K562 (cell line): Measurements from ENCODE around the gene KIF12. TPM values are rescaled to one million over a fixed set of nuclear protein-coding genes. Genes with fewer than 3 reads are reported as not detected.

Source experiments
- ATAC-seq: fragments of 200-7000 bp; cut with Tn5 transposase; 3 replicates; pipeline ENCODE4 v1.9.1; 2020; ENCODE audit warnings: moderate library complexity
- BruUV-seq: library from RNA; stranded (reverse); fragments of 400-500 nt; replicated peaks from 2 replicates; lab custom pipeline; 2021; lab: Mats Ljungman, UMichigan
- CTCF ChIA-PET: fragments of 300-600 bp; formaldehyde crosslinking; extraction: SDS; loops from one replicate; lab custom pipeline; 2021; ENCODE audit warnings: low intra/inter-chr PET ratio; lab: Yijun Ruan, JAX
- POLR2A ChIA-PET: fragments of 300-600, 350-650 bp; sonication (Branson Sonifier 250); formaldehyde crosslinking; extraction: SDS; loops from one replicate; lab custom pipeline; 2021; ENCODE audit warnings: antibody characterized with exemption, inconsistent platforms; lab: Yijun Ruan, JAX
- DNase-seq, 4 experiments: peaks; one replicate each; pipeline versions ENCODE4 v3.0.0 to v3.0.0-alpha.2; 2011 to 2018; ENCODE audit warnings: low spot score in 3 of 4, mixed read lengths in 3 of 4; ENCODE audit errors: extremely low read depth in 1 of 4
- FAIRE-seq: peaks from 2 replicates; lab custom pipeline; 2011; peaks lifted over from hg19 to GRCh38; lab: Jason Lieb, UNC
- H2AFZ ChIP-seq: 2 replicates; pipeline ENCODE4 v1.6.0; 2011; ENCODE audit warnings: low read depth, low read length, control low read depth, inconsistent platforms
- H3K27ac ChIP-seq: fragments of 200-600 bp; 3 replicates; pipeline ENCODE4 v1.8.0; 2011; ENCODE audit warnings: low read depth, mild to moderate bottlenecking, control low read depth, inconsistent platforms, low read length, moderate library complexity, mixed read lengths; ENCODE audit errors: extremely low read depth
- H3K27me3 ChIP-seq, 2 experiments: fragments of 300-600 bp in 1 of 2; 2 replicates in 1 of 2; 3 replicates in 1 of 2; pipeline versions ENCODE4 v1.6.0 to v1.8.0; 2011; ENCODE audit warnings: inconsistent platforms in 2 of 2, low read length in 2 of 2, mild to moderate bottlenecking in 1 of 2, mixed read lengths in 1 of 2, moderate library complexity in 1 of 2; ENCODE audit not compliant: control insufficient read depth in 2 of 2, insufficient read depth in 2 of 2
- H3K36me3 ChIP-seq: fragments of 300-600 bp; 3 replicates; pipeline ENCODE4 v1.8.0; 2011; ENCODE audit warnings: mild to moderate bottlenecking, low read length, inconsistent platforms; ENCODE audit not compliant: control insufficient read depth, insufficient read depth
- H3K4me1 ChIP-seq, 2 experiments: fragments of 200-600 bp in 1 of 2; replicated peaks in 1 of 2; 2 replicates in 1 of 2; 3 replicates in 1 of 2; pipeline versions ENCODE4 v1.5.1 to v1.8.0; 2011; ENCODE audit warnings: inconsistent platforms in 2 of 2, low read length in 2 of 2, mild to moderate bottlenecking in 1 of 2, mixed read lengths in 1 of 2, moderate library complexity in 1 of 2; ENCODE audit not compliant: control insufficient read depth in 2 of 2, insufficient read depth in 2 of 2
- H3K4me2 ChIP-seq: 2 replicates; pipeline ENCODE4 v1.6.1; 2011; ENCODE audit warnings: low read length, control low read depth, inconsistent platforms, mixed read lengths; ENCODE audit not compliant: insufficient read depth
- H3K4me3 ChIP-seq: fragments of 200-600 bp; sonication (generic), shearing (Covaris generic); 2 replicates; pipeline ENCODE4 v1.5.1; 2016; ENCODE audit warnings: control low read depth, inconsistent platforms
- H3K79me2 ChIP-seq: fragments of 200-600 bp; 3 replicates; pipeline ENCODE4 v1.8.0; 2011; ENCODE audit warnings: low read length, inconsistent platforms; ENCODE audit not compliant: control insufficient read depth, insufficient read depth
- H3K9ac ChIP-seq, 2 experiments: 2 replicates each; pipeline versions ENCODE4 v1.6.0 to v1.6.1; 2011; ENCODE audit warnings: low read depth in 2 of 2, low read length in 2 of 2, control low read depth in 1 of 2, inconsistent platforms in 1 of 2, mild to moderate bottlenecking in 1 of 2, mixed read lengths in 1 of 2; ENCODE audit not compliant: insufficient read depth in 1 of 2
- H3K9me1 ChIP-seq: one replicate; pipeline ENCODE4 v1.6.0; 2011; ENCODE audit warnings: inconsistent platforms, mild to moderate bottlenecking, low read length, moderate library complexity; ENCODE audit not compliant: control insufficient read depth, insufficient read depth
- H3K9me3 ChIP-seq: replicated peaks from 2 replicates; pipeline ENCODE4 v1.5.1; 2011; ENCODE audit warnings: low read depth, low read length, inconsistent platforms; ENCODE audit not compliant: control insufficient read depth, insufficient read depth
- H4K20me1 ChIP-seq: replicated peaks from 2 replicates; pipeline ENCODE4 v1.6.1; 2011; ENCODE audit warnings: low read length, inconsistent platforms, mixed read lengths; ENCODE audit not compliant: control insufficient read depth, insufficient read depth
- CBFB ChIP-seq: sonication (generic); formaldehyde crosslinking; IDR thresholded peaks from 2 replicates; pipeline ENCODE4 v1.4.0; 2020; ENCODE audit warnings: mild to moderate bottlenecking, missing genetic modification reagents
- DMBX1 ChIP-seq: fragments of 250-450 bp; sonication (Bioruptor Pico); IDR thresholded peaks from 2 replicates; pipeline ENCODE4 v1.8.0; 2022; ENCODE audit warnings: inconsistent platforms, mild to moderate bottlenecking, moderate library complexity, borderline replicate concordance
- NFIC ChIP-seq: fragments of 450-650 bp; IDR thresholded peaks from 2 replicates; pipeline ENCODE4 v1.6.1; 2017; ENCODE audit warnings: mild to moderate bottlenecking, inconsistent platforms
- PYGO2 ChIP-seq: fragments of 450-650 bp; IDR thresholded peaks from 2 replicates; pipeline ENCODE4 v1.6.1; 2016; ENCODE audit warnings: mild to moderate bottlenecking, missing genetic modification characterization, moderate library complexity, missing compliant biosample characterization
- RFX5 ChIP-seq: IDR thresholded peaks from 2 replicates; pipeline ENCODE4 v1.6.1; 2011; ENCODE audit warnings: low read depth, mild to moderate bottlenecking, improper control_type of control experiment, low read length
- ZNF184 ChIP-seq: sonication (generic); formaldehyde crosslinking; IDR thresholded peaks from 2 replicates; pipeline ENCODE4 v1.5.0; 2020; ENCODE audit warnings: missing genetic modification reagents
- ZNF354B ChIP-seq: fragments of 250-450 bp; sonication (Bioruptor Pico); IDR thresholded peaks from 2 replicates; pipeline ENCODE4 v1.4.0; 2020
- WGBS: fragments of 100-300 bp; shearing (Covaris generic); methylation state at CpG from one replicate; pipeline ENCODE4 v1.1.6; 2016; ENCODE audit warnings: low coverage, mixed read lengths; ENCODE audit not compliant: insufficient coverage; ENCODE audit errors: missing lambda C conversion rate; 5-methylcytosine and 5-hydroxymethylcytosine counted together
- in situ Hi-C: fragments of 300-500 bp; cut with MboI; formaldehyde crosslinking; loops from 4 replicates; pipeline ENCODE4 v1.15.0; 2018; ENCODE audit warnings: inconsistent platforms, mixed read lengths
- intact Hi-C: fragments of 100-400 bp; cut with micrococcal nuclease; formaldehyde crosslinking; loops from 2 replicates; pipeline ENCODE4 v1.14.2; 2022
- polyA plus RNA-seq, 8 experiments: library from polyadenylated mRNA; depleted of rRNA in 4 of 8; stranded (reverse) in 5 of 8; unstranded in 3 of 8; fragments of >200 nt; fragmentation: Nextera tagmentation in 2 of 8; fragmentation: Illumina TruSeq in 1 of 8; extraction: Ambion mirVana in 2 of 8; extraction: Trizol in 1 of 8; gene quantifications; 2 replicates each; pipeline versions ENCODE4 v1.2.1 to v1.2.3, GENCODE V29; 2011 to 2014; ENCODE audit warnings: inconsistent platforms in 1 of 8, missing spikeins in 1 of 8
- total RNA-seq, 7 experiments: library from RNA; depleted of rRNA in 6 of 7; stranded (reverse); fragments of >200 nt in 6 of 7; fragmentation: Illumina TruSeq in 2 of 7; extraction: Trizol in 2 of 7; gene quantifications; 2 replicates each; pipeline versions ENCODE4 v1.2.1 to v1.2.3, GENCODE V29; 2011 to 2021; ENCODE audit warnings: low replicate concordance in 1 of 7

Gene KIF12
- total and polyA plus RNA-seq, 9 of the 15 experiments (the other 6 are each of a cell fraction or from before 2014, with no cell fraction given), result not detected

GRCh38 chr9:114107286-114108001, 8.4 kb upstream of the KIF12 start:
- peaks cover 0 to 14% of the 10 kb centered on the region in 2 experiments; a peak in 3 of 5 replicates for H3K27me3 ChIP-seq
- ATAC-seq (peak; percentile 43), DNase-seq (no peak), FAIRE-seq (no peak)
- H3K9me3 ChIP-seq, result no peaks in the 10 kb centered on the region
- no peak overlapping the region for H3K9ac ChIP-seq
- in situ Hi-C loops (no loop called here), intact Hi-C loops (loop anchor here (1.0 to 5.0 kb wide), 2 partner anchors 50 to 184 kb away; partner anchors contain the start of gene COL27A1)
- CTCF ChIA-PET, result interaction anchor here (2.1 kb wide), 1 partner anchor 183 kb away, joined by 13 read pairs; no protein-coding TSS in a partner anchor
- H3K4me2 ChIP-seq, result no peak overlapping the region; the same call in 1 of the 2 replicates
- no peaks in the 10 kb centered on the region for H3K36me3 ChIP-seq
- BruUV-seq, result no TSS peak
- no peak overlapping the region for H3K4me3 ChIP-seq
- no peaks in the 10 kb centered on the region for H3K79me2 ChIP-seq
- peaks cover 0 to 4% of the 10 kb centered on the region in 2 experiments; a peak in 1 of 5 replicates for H3K4me1 ChIP-seq
- peaks cover 10% of the 10 kb centered on the region; the same call in 1 of the 2 replicates for H4K20me1 ChIP-seq
- POLR2A ChIA-PET, result interaction anchor here (0.5 to 0.8 kb wide), 2 partner anchors 19 to 176 kb away, joined by 3 read pairs; no protein-coding TSS in a partner anchor
- no peak overlapping the region for H3K27ac ChIP-seq
- no peak overlapping the region for H2AFZ ChIP-seq
- TF ChIP-seq RFX5, result no peak
- 0 out of 2 replicates have a peak, but pooled peaks have one; percentile 25 for TF ChIP-seq CBFB (CRISPR knock-in tag)
- TF ChIP-seq ZNF354B (CRISPR knock-in tag), result no peak
- peak; percentile 48 for TF ChIP-seq NFIC
- 12% methylated on average over 10 of the region's 13 CpGs for WGBS
- no peaks in the 10 kb centered on the region for H3K9me1 ChIP-seq

- no peak overlapping the region for H3K4me3 ChIP-seq
- POLR2A ChIA-PET, result no interaction called here
- H3K9ac ChIP-seq, result no peak overlapping the region
- DNase-seq (no peak), FAIRE-seq (no peak), ATAC-seq (no peak)
- peaks cover 10% of the 10 kb centered on the region; the same call in 1 of the 2 replicates for H4K20me1 ChIP-seq
- H3K27me3 ChIP-seq, result peaks cover 0 to 14% of the 10 kb centered on the region in 2 experiments; a peak in 3 of 5 replicates
- BruUV-seq, result no TSS peak
- H3K36me3 ChIP-seq, result no peaks in the 10 kb centered on the region
- H3K9me1 ChIP-seq, result no peaks in the 10 kb centered on the region
- TF ChIP-seq DMBX1 (CRISPR knock-in tag) (no peak), PYGO2 (tag) (no peak), ZNF184 (CRISPR knock-in tag) (no peak)
- WGBS, result 4% methylated on average over 5 of the region's 5 CpGs
- in situ Hi-C loops, result no loop called here
- H2AFZ ChIP-seq, result no peak overlapping the region
- H3K79me2 ChIP-seq, result no peaks in the 10 kb centered on the region
- H3K4me2 ChIP-seq, result no peak overlapping the region
- H3K9me3 ChIP-seq, result no peaks in the 10 kb centered on the region
- H3K4me1 ChIP-seq, result peaks cover 0 to 4% of the 10 kb centered on the region in 2 experiments; a peak in 1 of 5 replicates
- intact Hi-C loops, result loop anchor here (5.0 kb wide), 1 partner anchor 52 kb away; the partner anchor contains the start of gene COL27A1
- no peak overlapping the region for H3K27ac ChIP-seq
- CTCF ChIA-PET, result no interaction called here
These were observed 6.1 kb upstream of the KIF12 start for GRCh38 chr9:114105236-114105635.
